SHP77 (cell line): Measurements from ENCODE around the gene PAQR4.
"Not testable (repeated sequence)": the region's sequence is repeated elsewhere in the genome, so short reads cannot be mapped to it uniquely, and the experiment has no call there.

ENCODE experiments used
- DNase-seq, 2 experiments: peaks; one replicate each; lab custom pipeline; 2025; lab: John Stamatoyannopoulos, UW

The PAQR4 gene

GRCh38 chr16:2968738-2969544, at the start of gene PAQR4:
Gene PAQR4 (plus strand): TSS chr16:2969348. CDS start chr16:2969675, 327 bp downstream.
- DNase-seq: peak; percentile 82 to 89

GRCh38 chr16:2919511-2920255, 49.5 kb upstream of the PAQR4 start:
- peak in 1 of 2 experiments; percentile 15 for DNase-seq

GRCh38 chr16:2923481-2923880, 45.7 kb upstream of the PAQR4 start:
- DNase-seq: no peak

GRCh38 chr16:2924901-2925755, 44.0 kb upstream of the PAQR4 start:
- DNase-seq: no peak

- DNase-seq: no peak
Observed at GRCh38 chr16:2925951-2926649, 43.0 kb upstream of the PAQR4 start.

GRCh38 chr16:2926650-2926999, 42.5 kb upstream of the PAQR4 start:
- DNase-seq: no peak

- peak; percentile 80 to 85 for DNase-seq
Observed at GRCh38 chr16:2927010-2927646, 42.0 kb upstream of the PAQR4 start.

GRCh38 chr16:2928151-2928550, 41.0 kb upstream of the PAQR4 start:
- DNase-seq: not testable (repeated sequence)

GRCh38 chr16:2928796-2929195, 40.4 kb upstream of the PAQR4 start:
- no peak for DNase-seq

- DNase-seq: no peak
Observed at GRCh38 chr16:2929693-2930092, 39.5 kb upstream of the PAQR4 start.

- no peak for DNase-seq
Observed at GRCh38 chr16:2930236-2930635, 38.9 kb upstream of the PAQR4 start.

- DNase-seq: not testable (repeated sequence)
Observed at GRCh38 chr16:2931231-2931914, 37.8 kb upstream of the PAQR4 start.

- no peak for DNase-seq
Observed at GRCh38 chr16:2933136-2933535, 36.0 kb upstream of the PAQR4 start.

GRCh38 chr16:2933701-2934100, 35.4 kb upstream of the PAQR4 start:
- DNase-seq: no peak

GRCh38 chr16:2934450-2934849, 34.7 kb upstream of the PAQR4 start:
- no peak for DNase-seq

GRCh38 chr16:2936436-2937011, 32.6 kb upstream of the PAQR4 start:
- DNase-seq: no peak

GRCh38 chr16:2937170-2937569, 32.0 kb upstream of the PAQR4 start:
- DNase-seq: no peak

GRCh38 chr16:2938206-2938605, 30.9 kb upstream of the PAQR4 start:
- DNase-seq: no peak

- no peak for DNase-seq
Observed at GRCh38 chr16:2939968-2940367, 29.2 kb upstream of the PAQR4 start.

- DNase-seq: no peak
Observed at GRCh38 chr16:2942045-2942444, 27.1 kb upstream of the PAQR4 start.
